PFSK-1 (cell line): Measurements from ENCODE around the gene CCND2.

Experiments
- FOXP2 ChIP-seq: optimal IDR thresholded peaks from 2 replicates; pipeline ENCODE3; 2011; ENCODE audit warnings: borderline replicate concordance, control low read depth, inconsistent platforms; ENCODE audit not compliant: insufficient read depth; ENCODE audit errors: extremely low read length, extremely low read depth
- POLR2AphosphoS5 ChIP-seq: IDR thresholded peaks from 2 replicates; pipeline ENCODE4 v1.6.1; 2012; ENCODE audit warnings: low read depth, mild to moderate bottlenecking, control low read depth, low read length, moderate library complexity
- REST ChIP-seq, 2 experiments: IDR thresholded peaks; 2 replicates each; pipeline versions ENCODE4 v1.6.1 to v1.8.0; 2011 to 2012; ENCODE audit warnings: low read depth in 2 of 2, low read length in 2 of 2, control low read depth in 1 of 2, inconsistent platforms in 1 of 2, mild to moderate bottlenecking in 1 of 2, moderate library complexity in 1 of 2; ENCODE audit not compliant: insufficient read depth in 1 of 2
- SIN3A ChIP-seq: IDR thresholded peaks from 2 replicates; pipeline ENCODE4 v1.6.1; 2012; ENCODE audit warnings: mild to moderate bottlenecking, low read length, moderate library complexity, borderline replicate concordance; ENCODE audit not compliant: insufficient read depth
- TAF1 ChIP-seq: IDR thresholded peaks from 2 replicates; pipeline ENCODE4 v1.6.1; 2012; ENCODE audit warnings: low read length, control low read depth, borderline replicate concordance; ENCODE audit not compliant: insufficient read depth

Gene CCND2

GRCh38 chr12:4277857-4278256, 4.3 kb downstream of the CCND2 start:
- TF ChIP-seq POLR2AphosphoS5 (no peak), REST (IDR thresholded peaks at IDR 0.05; ENCODE audit: insufficient read depth in 1 of 2, low read depth in 2 of 2, low read length in 2 of 2) (no peak), TAF1 (no peak), SIN3A (no peak), FOXP2 (no peak)

GRCh38 chr12:4278329-4279197, 5.0 kb downstream of the CCND2 start:
- TF ChIP-seq REST (IDR thresholded peaks at IDR 0.05; ENCODE audit: insufficient read depth in 1 of 2, low read depth in 2 of 2, low read length in 2 of 2) (no peak), POLR2AphosphoS5 (no peak; the same call in 1 of the 2 replicates), SIN3A (no peak), FOXP2 (no peak), TAF1 (no peak)

GRCh38 chr12:4279198-4279690, 5.7 kb downstream of the CCND2 start:
- TF ChIP-seq REST (IDR thresholded peaks at IDR 0.05; ENCODE audit: insufficient read depth in 1 of 2, low read depth in 2 of 2, low read length in 2 of 2) = no peak
- TF ChIP-seq FOXP2 = no peak
- TF ChIP-seq SIN3A = no peak
- TF ChIP-seq TAF1 = no peak
- no peak for TF ChIP-seq POLR2AphosphoS5

- no peak for TF ChIP-seq REST (IDR thresholded peaks at IDR 0.05; ENCODE audit: insufficient read depth in 1 of 2, low read depth in 2 of 2, low read length in 2 of 2)
- no peak; the same call in 1 of the 2 replicates for TF ChIP-seq POLR2AphosphoS5
- TF ChIP-seq SIN3A = no peak
- no peak for TF ChIP-seq FOXP2
- no peak for TF ChIP-seq TAF1
These were observed 7.0 kb downstream of the CCND2 start for GRCh38 chr12:4280351-4281163.
